Heart left ventricle (tissue), 16 donors: Measurements from ENCODE around the gene RAB27B. TPM values are rescaled to one million over a fixed set of nuclear protein-coding genes. Genes with fewer than 3 reads are reported as not detected.

Source experiments
- ATAC-seq, 4 donors: fragments of 200-7000 bp; cut with Tn5 transposase; one replicate each; pipeline ENCODE4 v1.9.1; 2020 to 2022; ENCODE audit warnings: moderate library complexity in 4 of 4, mild to moderate bottlenecking in 3 of 4, moderate number of reproducible peaks in 1 of 4
- DNase-seq, 5 donors: peaks; one replicate each; pipeline ENCODE4 v3.0.0-alpha.2; 2020
- H3K27ac ChIP-seq, 12 donors: fragments of 200-600 bp; sonication (generic) in 4 of 12; one replicate each; pipeline versions ENCODE4 v1.5.0 to v1.8.0; 2016 to 2022; ENCODE audit warnings: mild to moderate bottlenecking in 2 of 12
- H3K27me3 ChIP-seq, 9 donors: fragments of 200-600 bp; sonication (generic) in 2 of 9; one replicate each; pipeline versions ENCODE4 v1.5.1 to v1.8.0; 2016 to 2022; ENCODE audit warnings: mild to moderate bottlenecking in 3 of 9
- H3K36me3 ChIP-seq, 9 donors: fragments of 200-600 bp; sonication (generic) in 2 of 9; one replicate each; pipeline versions ENCODE4 v1.5.0 to v1.8.0; 2018 to 2022; ENCODE audit warnings: mild to moderate bottlenecking in 2 of 9
- H3K4me1 ChIP-seq, 12 donors: fragments of 200-600 bp; sonication (generic) in 4 of 12; one replicate each; pipeline versions ENCODE4 v1.5.0 to v1.8.0; 2016 to 2022; ENCODE audit warnings: mild to moderate bottlenecking in 3 of 12
- H3K4me3 ChIP-seq, 12 donors: fragments of 200-600 bp; sonication (generic) in 4 of 12; one replicate each; pipeline versions ENCODE4 v1.5.0 to v1.8.0; 2017 to 2022; ENCODE audit warnings: mild to moderate bottlenecking in 9 of 12, moderate library complexity in 4 of 12
- H3K9me3 ChIP-seq, 12 donors: fragments of 200-600 bp; sonication (generic) in 4 of 12; one replicate each; pipeline versions ENCODE4 v1.5.0 to v1.8.0; 2016 to 2022; ENCODE audit warnings: mild to moderate bottlenecking in 1 of 12
- CTCF ChIP-seq, 12 donors: fragments of 200-600 bp; sonication (generic) in 4 of 12; IDR thresholded peaks; one replicate each; pipeline versions ENCODE4 v1.5.0 to v1.8.0; 2018 to 2022; ENCODE audit warnings: antibody characterized with exemption in 12 of 12, mild to moderate bottlenecking in 5 of 12
- POLR2A ChIP-seq, 2 donors: fragments of 450-650 bp; IDR thresholded peaks; one replicate each; pipeline ENCODE4 v1.6.1; 2017; ENCODE audit warnings: antibody characterized with exemption in 2 of 2, mild to moderate bottlenecking in 2 of 2, moderate library complexity in 2 of 2
- WGBS, 4 donors: extraction: QIAGEN DNeasy Blood & Tissue Kit in 2 of 4; methylation state at CpG; one replicate each; pipeline versions ENCODE4 v1.1.5 to v1.1.7; 2013 to 2018; 5-methylcytosine and 5-hydroxymethylcytosine counted together
- intact Hi-C, 10 donors: fragments of 100-400 bp; cut with DNase I; formaldehyde crosslinking; loops; one replicate each; pipeline versions ENCODE4 v1.11.1 to v1.14.2; 2022
- polyA plus RNA-seq, 2 donors: library from polyadenylated mRNA; stranded (reverse); fragments of 200-250 nt; gene quantifications; one replicate each; pipeline ENCODE4 v1.2.3, GENCODE V29; 2013
- total RNA-seq, 9 donors: library from RNA; depleted of rRNA in 2 of 9; stranded (reverse); fragments of >200 nt in 2 of 9; fragmentation: NEBNext Ultra II Directional in 3 of 9; extraction: Animal tissue kit (Norgen Biotek cat#: 25700) in 3 of 9; gene quantifications; one replicate each; pipeline versions ENCODE4 v1.1.0 to v1.2.4, GENCODE V29; 2016 to 2023
- donor health status: ischemic (EF 13 %, LVEDD 7.1; RV severe dilation, severe dysfunction).
- donor health status: healthy with polysubstance abuse.
- donor health status: DM: no; HTN: yes; CAD: no.
- donor health status: DM: no; HTN: no; CAD: no.
- donor health status: ischemic (EF 25% LVEDD 6.9; RV normal size, moderate dysfunction).
- donor health status: ischemic (EF 25% LVEDD 5.7; RV mildly dilated, moderate dysfunction).
- donor health status: healthy.
- donor health status: DM: yes; HTN: yes; CAD: no.
- donor health status: ischemic (EF 35%, LVEDD 5.7; RV mildly dilated, moderate dysfunction).
- donor health status: nonischemic (EF 11% LVEDD 7.7; RV severe dilation, severe dysfunction).
- donor health status: DM: yes; HTN: yes; CAD: no.
- donor health status: PGD.
- donor health status: ischemic (EF 29% LVEDD 5.4; RV normal size, mild dysfunction).
- donor health status: nonischemic (EF 23%, LVEDD 6.1; RV moderate dilation, normal function).

The RAB27B gene
- total and polyA plus RNA-seq, 11 donors: 0.03 to 1.5 (median 0.13) TPM; not detected in 2

GRCh38 chr18:54791657-54792056 lies 36.6 kb upstream of the RAB27B start:
- TF ChIP-seq POLR2A (IDR thresholded peaks at IDR 0.05) (no peak), CTCF (IDR thresholded peaks at IDR 0.05) (no peak)
- no peaks in the 10 kb centered on the region for H3K36me3 ChIP-seq
- ATAC-seq: no peak
- H3K9me3 ChIP-seq: no peaks in the 10 kb centered on the region
- 94 to 98% (median 96%) methylated on average over 10 to 12 of the region's 12 CpGs for WGBS, 4 donors
- no peaks in the 10 kb centered on the region for H3K4me1 ChIP-seq
- DNase-seq: no peak
- intact Hi-C loops: no loop called here
- no peaks in the 10 kb centered on the region for H3K27me3 ChIP-seq
- no peak overlapping the region for H3K27ac ChIP-seq
- no peak overlapping the region for H3K4me3 ChIP-seq

- intact Hi-C loops: no loop called here
- H3K4me1 ChIP-seq: no peaks in the 10 kb centered on the region
Measured at GRCh38 chr18:54792079-54792478, 36.2 kb upstream of the RAB27B start.

GRCh38 chr18:54794823-54795222 lies 33.5 kb upstream of the RAB27B start:
- intact Hi-C loops: no loop called here
- WGBS, 4 donors: 85 to 100% (median 89%) methylated on average over 1 of the region's 1 CpG
- Histone ChIP-seq H3K4me3 (no peak overlapping the region), H3K9me3 (no peaks in the 10 kb centered on the region), H3K27ac (no peak overlapping the region), H3K27me3 (no peaks in the 10 kb centered on the region), H3K4me1 (no peaks in the 10 kb centered on the region), H3K36me3 (no peaks in the 10 kb centered on the region)
- TF ChIP-seq CTCF (IDR thresholded peaks at IDR 0.05): no peak
- no peak for TF ChIP-seq POLR2A (IDR thresholded peaks at IDR 0.05)
- DNase-seq: no peak
- ATAC-seq: no peak

More at GRCh38 chr18:54792079-54792478, 36.2 kb upstream of the RAB27B start:
- ATAC-seq (no peak), DNase-seq (no peak)
- Histone ChIP-seq H3K4me3 (no peak overlapping the region), H3K36me3 (no peaks in the 10 kb centered on the region), H3K27me3 (no peaks in the 10 kb centered on the region), H3K9me3 (no peaks in the 10 kb centered on the region), H3K27ac (no peak overlapping the region)
- TF ChIP-seq CTCF (IDR thresholded peaks at IDR 0.05): no peak
- no peak for TF ChIP-seq POLR2A (IDR thresholded peaks at IDR 0.05)
- 91 to 96% (median 94%) methylated on average over 9 of the region's 9 CpGs for WGBS, 4 donors

GRCh38 chr18:54798186-54798585 lies 30.1 kb upstream of the RAB27B start:
- no peak for TF ChIP-seq CTCF (IDR thresholded peaks at IDR 0.05)
- TF ChIP-seq POLR2A (IDR thresholded peaks at IDR 0.05): no peak
- Histone ChIP-seq H3K4me1 (no peaks in the 10 kb centered on the region), H3K9me3 (no peaks in the 10 kb centered on the region), H3K27ac (no peak overlapping the region), H3K36me3 (no peaks in the 10 kb centered on the region), H3K4me3 (no peak overlapping the region), H3K27me3 (no peaks in the 10 kb centered on the region)
- intact Hi-C loops: no loop called here
- WGBS, 4 donors: 77 to 83% (median 80%) methylated on average over 3 of the region's 3 CpGs
- ATAC-seq (no peak), DNase-seq (no peak)
